Mesothelial cell of epicardium (in vitro differentiated cells): ENCODE results near the gene TBC1D16. TPM values are rescaled to one million over a fixed set of nuclear protein-coding genes. Genes with fewer than 3 reads are reported as not detected.

Experiments used
- DNase-seq, 2 experiments: peaks; one replicate each; pipeline ENCODE4 v3.0.0; 2021; ENCODE audit warnings: low spot score in 2 of 2; ENCODE audit not compliant: unreplicated experiment in 2 of 2
- H3K27ac Mint-ChIP-seq: 2 replicates; pipeline ENCODE4 v1.8.0; 2021; ENCODE audit warnings: mixed read lengths
- H3K27me3 Mint-ChIP-seq: 2 replicates; pipeline ENCODE4 v1.8.0; 2021; ENCODE audit warnings: low read depth, mixed read lengths
- H3K36me3 Mint-ChIP-seq: 2 replicates; pipeline ENCODE4 v1.8.0; 2021; ENCODE audit warnings: mixed read lengths
- H3K4me1 Mint-ChIP-seq: 2 replicates; pipeline ENCODE4 v1.8.0; 2021; ENCODE audit warnings: mixed read lengths
- H3K4me3 Mint-ChIP-seq: 2 replicates; pipeline ENCODE4 v1.8.0; 2021; ENCODE audit warnings: mild to moderate bottlenecking, moderate library complexity, mixed read lengths
- H3K9me3 Mint-ChIP-seq: 2 replicates; pipeline ENCODE4 v1.8.0; 2021; ENCODE audit warnings: mixed read lengths
- CTCF ChIP-seq: fragments of 200-600 bp; sonication (generic); IDR thresholded peaks from one replicate; pipeline ENCODE4 v1.5.0; 2021; ENCODE audit warnings: antibody characterized with exemption; ENCODE audit not compliant: unreplicated experiment
- total RNA-seq: library from RNA; stranded (reverse); gene quantifications from 3 replicates; pipeline ENCODE4 v1.2.1, GENCODE V29; 2021

The TBC1D16 gene
- total RNA-seq, 1 donor from 2014 or later: 76.0 TPM

GRCh38 chr17:79944821-79945391, 90.8 kb downstream of the TBC1D16 start:
- DNase-seq: peak in 1 of 2 experiments; percentile 6
- Mint-ChIP-seq H3K27ac (no peak overlapping the region), H3K36me3 (peaks cover 31% of the 10 kb centered on the region), H3K9me3 (no peaks in the 10 kb centered on the region), H3K4me1 (peaks cover 1% of the 10 kb centered on the region), H3K27me3 (no peaks in the 10 kb centered on the region), H3K4me3 (no peak overlapping the region)
- no peak for TF ChIP-seq CTCF

- peaks cover 32% of the 10 kb centered on the region for H3K36me3 Mint-ChIP-seq
- TF ChIP-seq CTCF: no peak
- no peaks in the 10 kb centered on the region for H3K9me3 Mint-ChIP-seq
- no peak overlapping the region for H3K4me3 Mint-ChIP-seq
- no peaks in the 10 kb centered on the region for H3K4me1 Mint-ChIP-seq
- H3K27ac Mint-ChIP-seq: no peak overlapping the region
- no peaks in the 10 kb centered on the region for H3K27me3 Mint-ChIP-seq
- DNase-seq: peak in 1 of 2 experiments; percentile 11
Observed at GRCh38 chr17:79944251-79944812, 91.3 kb downstream of the TBC1D16 start.

- H3K4me3 Mint-ChIP-seq: no peak overlapping the region
- H3K27ac Mint-ChIP-seq: no peak overlapping the region
- H3K36me3 Mint-ChIP-seq: peaks cover 31% of the 10 kb centered on the region
- no peaks in the 10 kb centered on the region for H3K4me1 Mint-ChIP-seq
- no peaks in the 10 kb centered on the region for H3K9me3 Mint-ChIP-seq
- TF ChIP-seq CTCF: no peak
- no peaks in the 10 kb centered on the region for H3K27me3 Mint-ChIP-seq
- DNase-seq: peak in 1 of 2 experiments; percentile 10
Observed at GRCh38 chr17:79943347-79944241, 92.1 kb downstream of the TBC1D16 start.

- Mint-ChIP-seq H3K27me3 (no peaks in the 10 kb centered on the region), H3K4me1 (no peaks in the 10 kb centered on the region), H3K9me3 (no peaks in the 10 kb centered on the region), H3K36me3 (peaks cover 27% of the 10 kb centered on the region), H3K27ac (no peak overlapping the region), H3K4me3 (no peak overlapping the region)
- DNase-seq: no peak
- TF ChIP-seq CTCF: no peak
Observed at GRCh38 chr17:79942591-79943346, 92.9 kb downstream of the TBC1D16 start.

- no peak for DNase-seq
- Mint-ChIP-seq H3K4me1 (peaks cover 3% of the 10 kb centered on the region), H3K27ac (no peak overlapping the region), H3K4me3 (no peak overlapping the region), H3K9me3 (no peaks in the 10 kb centered on the region), H3K36me3 (peaks cover 24% of the 10 kb centered on the region), H3K27me3 (no peaks in the 10 kb centered on the region)
- TF ChIP-seq CTCF: no peak
Observed at GRCh38 chr17:79942011-79942405, 93.7 kb downstream of the TBC1D16 start.
